Duodenal mucosa (tissue), 2 donors: Measurements from ENCODE around the gene TAS2R39.
"Not testable (repeated sequence)": the region's sequence is repeated elsewhere in the genome, so short reads cannot be mapped to it uniquely, and the experiment has no call there.

Experiments used
- H3K27ac ChIP-seq: one replicate; pipeline ENCODE4 v1.7.0; 2013; ENCODE audit warnings: low read depth, low read length
- H3K27me3 ChIP-seq, 2 donors: one replicate each; pipeline ENCODE4 v1.7.0; 2013; ENCODE audit warnings: low read length in 2 of 2, control low read depth in 1 of 2; ENCODE audit not compliant: insufficient read depth in 2 of 2, control insufficient read depth in 1 of 2
- H3K36me3 ChIP-seq, 2 donors: one replicate each; pipeline ENCODE4 v1.7.0; 2013; ENCODE audit warnings: low read length in 2 of 2, control low read depth in 1 of 2; ENCODE audit not compliant: insufficient read depth in 2 of 2, control insufficient read depth in 1 of 2
- H3K4me1 ChIP-seq, 2 donors: one replicate each; pipeline ENCODE4 v1.7.0; 2013; ENCODE audit warnings: low read length in 2 of 2, control low read depth in 1 of 2; ENCODE audit not compliant: insufficient read depth in 2 of 2, control insufficient read depth in 1 of 2
- H3K4me3 ChIP-seq, 2 donors: one replicate each; pipeline ENCODE4 v1.7.0; 2013; ENCODE audit warnings: low read length in 2 of 2, low read depth in 1 of 2
- H3K9ac ChIP-seq, 2 donors: one replicate each; pipeline ENCODE4 v1.7.0; 2013; ENCODE audit warnings: low read length in 2 of 2, low read depth in 1 of 2
- H3K9me3 ChIP-seq, 2 donors: one replicate each; pipeline ENCODE4 v1.7.0; 2013; ENCODE audit warnings: low read length in 2 of 2, control low read depth in 1 of 2; ENCODE audit not compliant: control insufficient read depth in 1 of 2

Gene TAS2R39

GRCh38 chr7:143183024-143183423 is at the start of gene TAS2R39:
TSS of gene TAS2R39 (plus strand) at chr7:143183419. CDS start at chr7:143183419, 0 bp downstream.
- Histone ChIP-seq H3K4me1 (no peaks in the 10 kb centered on the region), H3K4me3 (no peak within 1 kb of the TSS), H3K27me3 (no peaks in the 10 kb centered on the region), H3K27ac (no peak within 1 kb of the TSS), H3K36me3 (no peaks in the 10 kb centered on the region), H3K9ac (no peak within 1 kb of the TSS), H3K9me3 (peaks cover 1 to 2% of the 10 kb centered on the region in 2 donors)

GRCh38 chr7:143147070-143147469 is 36.1 kb upstream of the TAS2R39 start:
- Histone ChIP-seq H3K4me1 (no peaks in the 10 kb centered on the region), H3K27ac (no peak overlapping the region), H3K9ac (no peak overlapping the region), H3K4me3 (no peak overlapping the region), H3K9me3 (peaks cover 0 to 9% of the 10 kb centered on the region in 2 donors), H3K36me3 (no peaks in the 10 kb centered on the region), H3K27me3 (no peaks in the 10 kb centered on the region)

- no peaks in the 10 kb centered on the region for H3K36me3 ChIP-seq
- no peaks in the 10 kb centered on the region for H3K4me1 ChIP-seq
- H3K27ac ChIP-seq, result no peak overlapping the region
- no peak overlapping the region for H3K9ac ChIP-seq
- peaks cover 0 to 9% of the 10 kb centered on the region in 2 donors for H3K9me3 ChIP-seq
- no peaks in the 10 kb centered on the region for H3K27me3 ChIP-seq
- H3K4me3 ChIP-seq, result no peak overlapping the region
Measured at GRCh38 chr7:143148050-143148449, 35.2 kb upstream of the TAS2R39 start.

GRCh38 chr7:143148651-143149050 is 34.6 kb upstream of the TAS2R39 start:
- H3K27me3 ChIP-seq, result no peaks in the 10 kb centered on the region

GRCh38 chr7:143150696-143151095 is 32.5 kb upstream of the TAS2R39 start:
- not testable (repeated sequence) for H3K36me3 ChIP-seq, H3K9me3 ChIP-seq, H3K4me3 ChIP-seq, H3K27me3 ChIP-seq, H3K9ac ChIP-seq, H3K27ac ChIP-seq, H3K4me1 ChIP-seq

More at GRCh38 chr7:143148651-143149050, 34.6 kb upstream of the TAS2R39 start:
- Histone ChIP-seq H3K4me1 (no peaks in the 10 kb centered on the region), H3K36me3 (no peaks in the 10 kb centered on the region), H3K9me3 (peaks cover 0 to 9% of the 10 kb centered on the region in 2 donors), H3K9ac (no peak overlapping the region), H3K27ac (no peak overlapping the region), H3K4me3 (no peak overlapping the region)

GRCh38 chr7:143158617-143159016 is 24.6 kb upstream of the TAS2R39 start:
- H3K4me3 ChIP-seq, H3K27me3 ChIP-seq, H3K9me3 ChIP-seq, H3K36me3 ChIP-seq, H3K4me1 ChIP-seq, H3K9ac ChIP-seq, H3K27ac ChIP-seq: not testable (repeated sequence)

GRCh38 chr7:143171697-143172096 is 11.5 kb upstream of the TAS2R39 start:
- no peaks in the 10 kb centered on the region for H3K4me1 ChIP-seq
- H3K4me3 ChIP-seq, result no peak overlapping the region
- no peak overlapping the region for H3K27ac ChIP-seq
- H3K9me3 ChIP-seq, result no peaks in the 10 kb centered on the region
- no peak overlapping the region for H3K9ac ChIP-seq
- no peaks in the 10 kb centered on the region for H3K27me3 ChIP-seq
- no peaks in the 10 kb centered on the region for H3K36me3 ChIP-seq

GRCh38 chr7:143172354-143172753 is 10.9 kb upstream of the TAS2R39 start:
- Histone ChIP-seq H3K36me3 (no peaks in the 10 kb centered on the region), H3K27me3 (no peaks in the 10 kb centered on the region), H3K4me1 (no peaks in the 10 kb centered on the region), H3K27ac (no peak overlapping the region), H3K9me3 (peaks cover 0 to 3% of the 10 kb centered on the region in 2 donors), H3K9ac (no peak overlapping the region), H3K4me3 (peak overlapping the region; percentile 26 to 46)

- peaks cover 5% of the 10 kb centered on the region in 2 donors for H3K9me3 ChIP-seq
- no peaks in the 10 kb centered on the region for H3K36me3 ChIP-seq
- no peaks in the 10 kb centered on the region for H3K4me1 ChIP-seq
- H3K27ac ChIP-seq, result no peak overlapping the region
- H3K27me3 ChIP-seq, result no peaks in the 10 kb centered on the region
- H3K9ac ChIP-seq, result no peak overlapping the region
- no peak overlapping the region for H3K4me3 ChIP-seq
Measured at GRCh38 chr7:143176128-143176527, 7.1 kb upstream of the TAS2R39 start.

- H3K4me3 ChIP-seq, result no peak overlapping the region
- H3K9ac ChIP-seq, result no peak overlapping the region
- H3K27me3 ChIP-seq, result no peaks in the 10 kb centered on the region
- H3K27ac ChIP-seq, result no peak overlapping the region
- peaks cover 5% of the 10 kb centered on the region in 2 donors for H3K9me3 ChIP-seq
- no peaks in the 10 kb centered on the region for H3K36me3 ChIP-seq
- no peaks in the 10 kb centered on the region for H3K4me1 ChIP-seq
Measured at GRCh38 chr7:143177374-143178119, 5.7 kb upstream of the TAS2R39 start.
